Cerebellar cortex (tissue), 1 donor: Measurements from ENCODE around the gene FAM47B.
A peak's percentile ranks its signal among the peaks of the same experiment; 100 is the strongest.

Experiments
- DNase-seq: peaks from one replicate; pipeline ENCODE4 v3.0.0-alpha.2; 2015; ENCODE audit warnings: low spot score

Gene FAM47B

DNA sequence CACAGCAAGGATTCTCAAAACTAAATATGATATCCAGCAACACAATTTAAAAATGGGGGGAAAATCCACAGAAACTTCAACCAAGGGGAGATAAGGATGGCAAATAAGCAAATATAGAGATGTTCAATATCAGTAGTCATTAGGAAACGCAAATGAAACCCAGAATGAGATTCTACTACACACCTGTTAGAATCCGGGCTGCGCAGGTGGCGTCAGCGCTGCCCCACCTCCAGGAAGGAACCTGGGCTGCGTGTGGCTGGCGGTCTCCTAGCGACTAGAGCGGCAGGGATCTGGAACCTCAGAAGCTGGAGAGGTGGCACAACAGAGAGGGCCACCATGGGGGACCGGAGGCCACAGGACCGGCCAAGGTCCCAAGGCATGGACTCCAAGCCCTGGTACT, at the start of gene FAM47B:
Gene FAM47B, plus strand, starts transcription at position 301 of the 400 bp plus-strand sequence. Its CDS starts 36 bp downstream, at position 337.
- DNase-seq, result no peak

DNA sequence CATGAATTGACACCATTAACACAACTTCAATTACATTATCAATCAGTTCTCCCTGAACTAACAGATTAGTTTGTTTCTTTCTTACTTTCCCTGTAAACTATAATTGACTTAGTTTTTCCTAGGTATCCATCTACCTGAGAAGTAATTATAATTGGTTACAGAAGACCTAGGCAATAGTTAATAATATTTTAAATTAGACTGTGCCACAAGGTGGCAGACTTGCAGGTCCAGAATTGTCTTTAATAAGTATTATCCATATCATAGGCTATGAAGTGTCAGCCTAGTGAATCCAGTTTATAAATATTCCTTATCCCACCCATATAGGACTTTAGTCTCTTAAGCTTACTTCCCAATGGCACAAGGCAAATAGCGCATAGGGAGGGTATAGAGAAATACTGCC, 48.9 kb upstream of the FAM47B start:
- DNase-seq, result peak; percentile 0

DNA sequence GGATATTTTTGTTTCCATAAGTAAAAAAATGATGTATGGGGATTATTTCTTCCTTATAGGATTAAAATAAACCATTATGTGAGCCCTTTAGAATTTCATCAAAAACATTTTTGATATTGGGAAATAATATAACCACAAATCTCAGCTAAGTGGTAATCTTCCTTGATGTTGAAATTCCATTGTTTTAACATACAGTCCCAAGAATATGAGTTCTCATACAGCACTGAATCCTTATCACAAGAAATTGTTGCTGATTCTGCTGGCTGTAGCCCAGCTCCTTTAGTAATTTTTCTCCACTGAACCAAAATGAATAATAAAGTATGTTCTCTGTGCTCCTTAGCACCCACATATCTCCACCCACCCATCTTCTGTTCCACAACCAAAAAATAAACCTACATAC, 41.9 kb upstream of the FAM47B start:
- no peak for DNase-seq

DNA sequence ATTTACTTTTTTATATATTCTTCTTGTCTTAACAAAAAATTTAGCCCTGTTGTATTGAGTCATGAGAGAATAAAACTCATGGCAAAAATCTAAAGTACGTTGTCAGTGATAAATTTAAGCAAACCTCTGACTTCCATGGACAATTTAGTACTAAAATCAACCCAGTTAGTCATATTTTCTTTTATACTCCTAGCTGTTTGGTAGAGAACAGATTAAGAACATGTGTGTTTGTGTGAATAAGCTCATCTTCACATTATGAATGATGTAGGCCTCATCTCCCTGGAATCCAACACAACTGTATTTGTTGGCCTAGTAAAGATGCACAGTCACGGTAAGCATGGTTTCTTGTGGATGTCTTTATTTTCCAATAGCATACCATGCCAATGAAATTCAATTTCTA, 40.8 kb upstream of the FAM47B start:
- no peak for DNase-seq

DNA sequence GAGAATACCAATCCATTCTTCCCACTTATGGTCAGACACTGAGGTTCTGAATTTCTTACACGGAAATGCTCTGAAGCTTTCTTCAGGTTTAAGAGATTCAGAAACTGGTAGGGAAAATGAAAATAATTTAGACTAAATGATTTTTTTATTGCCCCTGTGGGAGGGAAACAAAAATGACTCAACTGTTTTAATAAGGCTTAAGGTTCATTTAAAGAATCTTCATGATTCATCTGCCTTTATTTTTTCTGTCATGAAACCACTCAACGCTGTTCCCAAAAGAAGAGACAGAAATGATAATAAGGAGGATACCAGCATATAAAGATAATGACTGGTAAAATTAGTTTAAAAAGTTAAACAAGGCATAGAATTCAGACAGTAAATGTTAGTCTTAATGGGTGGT, 39.3 kb upstream of the FAM47B start:
- DNase-seq, result no peak

DNA sequence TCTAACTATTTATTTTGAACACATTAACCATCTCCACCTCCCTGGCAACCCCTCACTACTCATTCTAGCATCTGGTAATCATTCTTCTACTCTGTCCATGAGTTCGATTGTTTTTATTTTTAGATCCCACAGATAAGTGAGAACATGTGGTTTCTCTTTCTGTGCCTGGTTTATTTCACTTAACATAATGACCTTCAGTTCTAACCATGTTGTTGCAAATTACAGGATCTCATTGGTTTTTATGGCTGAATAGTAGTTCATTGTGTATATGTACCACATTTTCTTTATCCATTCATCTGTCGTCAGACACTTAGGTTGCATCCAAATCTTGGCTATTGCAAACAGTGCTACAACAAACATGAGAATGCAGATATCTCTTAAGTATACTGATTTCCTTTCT, 33.4 kb upstream of the FAM47B start:
- DNase-seq, result no peak

DNA sequence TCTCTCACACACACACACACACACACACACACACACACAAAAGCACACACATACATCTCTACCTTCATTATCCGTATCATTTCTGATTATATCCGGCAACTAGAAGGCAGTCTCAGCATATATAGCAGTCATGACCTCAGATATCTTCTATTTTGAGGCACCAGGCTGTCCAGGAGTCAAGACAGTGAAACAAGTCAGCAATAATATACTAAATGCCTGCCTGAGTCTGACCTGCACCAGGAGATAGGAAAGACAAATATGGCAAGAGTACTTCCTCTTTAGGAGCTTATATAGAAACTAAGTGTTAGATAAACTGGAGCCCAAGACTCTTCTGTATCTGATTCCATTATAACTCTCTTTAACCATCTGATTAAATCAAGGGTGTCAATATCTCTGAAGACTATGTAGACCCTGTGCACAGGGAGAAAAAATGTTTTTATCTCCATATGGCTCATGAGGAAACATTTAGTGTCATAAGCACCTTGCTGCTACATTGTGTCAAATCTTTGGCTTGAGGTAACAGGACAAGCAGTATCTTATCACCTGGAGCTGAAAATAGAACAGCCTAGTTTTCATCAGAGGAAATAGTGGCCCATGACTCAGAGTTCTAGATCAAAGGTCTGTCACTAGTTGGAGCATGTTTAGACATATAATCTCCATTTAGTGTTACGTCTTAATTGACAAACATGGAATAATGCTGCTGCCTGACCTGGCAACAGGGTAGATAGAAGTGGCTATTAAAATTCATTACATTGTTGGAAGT, 27.0 kb upstream of the FAM47B start:
- no peak for DNase-seq

DNA sequence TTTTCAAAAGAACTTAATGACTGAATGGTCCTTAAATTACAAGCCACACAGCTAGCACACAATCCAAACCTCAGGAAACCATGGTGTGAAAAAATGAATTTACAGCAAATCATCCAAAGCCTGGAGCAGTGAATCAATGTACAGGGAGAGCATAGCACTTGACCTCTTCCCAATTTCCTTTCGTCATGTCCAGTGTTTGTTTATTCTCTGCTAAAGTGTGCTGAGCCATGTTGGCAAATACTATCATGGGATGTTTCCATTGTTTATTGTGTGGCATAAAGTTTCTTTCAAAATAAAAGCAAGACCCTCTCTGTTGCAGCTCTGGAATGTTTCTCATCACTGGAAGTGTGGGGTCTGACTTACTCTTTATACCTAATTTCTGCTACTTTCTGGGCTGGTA, 25.4 kb upstream of the FAM47B start:
- no peak for DNase-seq

DNA sequence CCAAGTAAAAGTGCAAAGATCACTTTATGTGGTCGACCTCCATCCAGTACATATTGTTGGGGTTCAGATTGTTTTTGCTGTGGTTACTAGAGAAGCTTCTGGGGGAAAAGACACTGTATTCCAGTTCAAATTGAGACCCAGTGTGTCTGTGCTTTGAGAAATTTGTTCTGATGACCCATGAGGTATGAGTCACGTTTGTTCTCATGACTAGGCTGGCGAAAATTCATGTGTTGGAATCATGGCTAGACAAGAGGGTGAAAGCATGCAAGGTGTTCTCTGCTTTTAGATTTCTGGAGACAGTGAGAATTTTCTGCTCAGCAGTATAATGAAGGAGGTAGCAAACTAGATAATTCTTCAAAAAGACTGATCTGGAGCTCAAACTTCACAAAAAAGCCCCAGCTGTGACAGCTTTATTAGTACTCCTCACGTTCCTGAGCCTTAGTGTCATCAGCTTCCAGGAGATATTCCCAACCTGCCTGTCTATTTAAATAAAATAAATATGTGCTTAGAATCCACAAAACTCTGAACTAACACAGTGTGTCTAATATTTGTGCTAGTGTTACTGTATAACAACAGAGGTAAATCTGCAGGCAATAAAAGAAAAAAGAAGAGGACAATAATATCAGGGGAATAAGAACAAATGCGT, 24.4 kb upstream of the FAM47B start:
- no peak for DNase-seq

DNA sequence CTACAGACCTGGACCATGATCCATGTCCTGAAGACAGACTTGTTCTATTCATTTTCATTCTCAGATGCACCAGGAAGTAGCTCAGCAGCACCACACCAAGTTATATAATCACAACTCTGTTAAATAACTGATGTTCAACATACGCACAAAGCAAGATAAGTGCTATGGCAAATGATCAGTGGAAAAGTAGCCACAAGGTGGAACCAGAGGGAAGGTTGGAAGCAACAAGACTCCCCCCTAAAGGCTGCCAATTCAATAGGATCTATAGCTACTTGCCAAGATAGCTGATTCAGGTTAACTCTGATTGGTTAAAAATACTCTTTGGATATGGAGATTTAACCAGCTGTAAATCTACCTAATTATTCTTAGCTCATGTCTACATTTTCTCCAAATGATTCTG, 23.7 kb upstream of the FAM47B start:
- DNase-seq, result peak; percentile 0

DNA sequence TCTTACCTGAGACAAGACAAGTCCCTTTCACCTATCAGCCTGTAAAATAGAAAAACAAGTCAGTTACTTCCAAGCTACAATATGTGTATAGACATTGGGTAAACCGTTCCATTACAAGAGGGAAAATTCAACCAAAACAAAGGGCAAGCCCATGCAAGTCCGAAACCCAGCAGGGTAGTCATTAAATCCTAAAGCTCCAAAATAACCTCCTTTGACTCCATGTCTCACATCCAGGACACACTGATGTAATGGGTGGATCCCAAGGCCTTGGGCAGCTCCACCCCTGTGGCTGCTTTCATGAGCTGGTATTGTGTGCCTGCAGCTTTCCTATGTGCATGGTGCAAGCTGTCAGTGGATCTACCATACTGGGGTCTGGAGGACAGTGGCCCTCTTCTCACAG, 14.7 kb upstream of the FAM47B start:
- no peak for DNase-seq

DNA sequence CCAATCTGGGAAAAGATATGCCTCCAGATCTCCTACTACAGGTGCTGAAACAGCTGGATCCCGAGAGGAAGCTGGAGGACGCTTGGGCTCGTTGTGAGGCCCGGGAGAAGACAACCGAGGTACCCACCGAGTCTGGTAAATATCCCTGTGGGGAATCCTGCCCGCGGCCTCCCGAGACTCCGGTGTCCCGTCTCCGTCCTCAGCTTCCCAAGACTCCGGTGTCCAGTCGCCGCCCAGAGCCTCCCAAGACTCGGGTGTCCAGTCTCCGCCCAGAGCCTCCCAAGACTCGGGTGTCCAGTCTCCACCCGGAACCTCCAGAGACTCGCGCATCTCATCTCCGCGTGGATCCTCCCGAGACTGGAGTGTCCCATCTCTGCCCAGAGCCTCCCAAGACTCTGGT, 639 bp downstream of the FAM47B start:
- DNase-seq, result no peak

DNA sequence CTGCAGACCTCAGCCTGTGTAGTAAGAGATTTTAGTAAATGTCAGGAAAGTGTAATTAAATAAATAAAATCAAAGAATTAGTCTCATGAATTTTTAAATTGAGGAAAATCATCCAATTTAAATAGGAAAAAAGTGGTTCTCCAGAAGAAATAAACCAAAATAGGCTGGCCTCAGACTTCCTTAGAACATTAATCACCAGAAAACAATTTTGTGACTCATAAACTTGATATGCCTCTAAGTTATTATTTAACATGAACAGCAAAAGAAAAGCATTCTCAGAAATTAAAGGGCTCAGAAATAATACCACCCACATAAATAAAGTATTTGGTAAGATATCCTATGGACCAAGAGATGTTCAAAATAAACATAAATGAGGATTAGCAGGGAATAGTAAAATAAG, 14.3 kb downstream of the FAM47B start:
- DNase-seq, result no peak

DNA sequence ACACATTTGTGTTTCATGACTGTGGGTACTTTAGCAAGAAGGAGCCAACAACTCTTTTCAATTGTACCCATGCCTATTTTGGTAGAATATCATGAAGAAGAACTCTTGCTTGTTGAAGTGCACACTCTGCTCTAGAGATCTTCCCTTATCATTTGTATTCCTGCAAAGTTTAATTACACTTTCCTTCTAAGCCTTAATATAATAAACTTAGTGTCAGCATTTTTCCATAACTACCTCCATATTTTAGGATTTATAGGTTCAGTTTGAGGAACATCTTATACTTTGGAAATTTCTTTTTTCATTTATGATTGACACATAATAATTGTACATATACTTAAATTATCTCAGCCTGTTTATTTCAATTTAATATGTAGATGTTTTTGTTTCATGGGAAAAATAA, 19.1 kb downstream of the FAM47B start:
- DNase-seq, result no peak

DNA sequence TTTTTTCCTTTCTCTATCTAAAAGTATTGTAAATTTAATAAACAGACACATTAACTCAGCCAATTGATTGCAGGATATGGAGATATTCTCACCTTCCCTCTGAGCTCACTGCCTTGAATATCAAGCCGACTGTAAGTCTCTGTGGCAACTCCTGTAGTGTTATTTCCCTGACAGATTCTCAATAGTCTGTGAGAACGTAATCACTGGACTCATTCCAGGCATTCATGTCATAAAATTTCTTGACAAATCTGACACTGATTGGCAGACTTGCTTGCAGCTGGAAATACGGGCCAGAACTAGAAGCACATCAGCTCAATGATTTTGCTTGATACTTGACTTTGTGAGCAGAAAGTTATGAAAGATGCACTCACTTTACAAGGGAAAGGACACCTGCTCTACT, 29.6 kb downstream of the FAM47B start:
- no peak for DNase-seq

DNA sequence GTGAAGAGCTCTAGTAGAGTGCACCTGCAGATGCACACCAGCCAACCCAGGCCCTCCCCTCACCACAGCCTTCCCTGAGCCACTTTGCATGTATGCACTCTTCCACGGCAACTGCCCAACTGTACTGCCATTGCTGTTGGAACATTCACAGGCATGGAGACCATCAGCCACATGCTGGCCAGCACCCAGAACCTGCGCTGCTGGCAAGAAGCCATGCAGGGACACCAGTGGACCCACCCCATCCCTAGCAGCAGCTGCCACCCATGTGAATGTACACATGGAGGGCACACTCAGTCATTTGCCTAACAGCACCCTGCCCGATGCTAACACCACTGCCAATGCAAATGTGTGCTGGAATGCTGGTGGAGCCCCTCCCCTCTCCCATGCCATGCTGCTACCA, 35.6 kb downstream of the FAM47B start:
- no peak for DNase-seq

DNA sequence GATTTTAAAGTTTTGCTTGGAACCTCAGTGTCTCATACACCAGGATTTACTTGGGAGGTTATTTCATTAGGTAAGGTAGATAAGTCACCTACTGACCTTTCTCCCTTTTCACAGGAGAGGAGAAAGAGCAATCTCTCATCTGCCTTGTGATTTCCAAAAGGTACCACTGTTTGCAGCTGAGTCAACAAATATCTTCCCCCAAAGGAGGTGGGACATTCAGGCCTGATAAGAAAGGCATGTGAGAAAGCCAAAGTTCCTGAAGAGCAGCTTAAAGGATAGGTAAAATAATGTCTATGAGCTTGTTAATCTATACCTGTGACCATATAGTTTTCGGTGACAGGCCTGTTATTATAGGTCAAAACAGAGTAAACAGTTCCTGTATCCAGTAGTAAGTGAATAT, 45.0 kb downstream of the FAM47B start:
- DNase-seq, result no peak
